ENCODE data around the gene EMC7. TPM values are rescaled to one million over a fixed set of nuclear protein-coding genes. Genes with fewer than 3 reads are reported as not detected.
"Not testable (repeated sequence)": the region's sequence is repeated elsewhere in the genome, so short reads cannot be mapped to it uniquely, and the experiment has no call there.

EMC7 gene
- total RNA-seq, 2 donors from 2014 or later = 36.7 to 44.5 TPM

DNA sequence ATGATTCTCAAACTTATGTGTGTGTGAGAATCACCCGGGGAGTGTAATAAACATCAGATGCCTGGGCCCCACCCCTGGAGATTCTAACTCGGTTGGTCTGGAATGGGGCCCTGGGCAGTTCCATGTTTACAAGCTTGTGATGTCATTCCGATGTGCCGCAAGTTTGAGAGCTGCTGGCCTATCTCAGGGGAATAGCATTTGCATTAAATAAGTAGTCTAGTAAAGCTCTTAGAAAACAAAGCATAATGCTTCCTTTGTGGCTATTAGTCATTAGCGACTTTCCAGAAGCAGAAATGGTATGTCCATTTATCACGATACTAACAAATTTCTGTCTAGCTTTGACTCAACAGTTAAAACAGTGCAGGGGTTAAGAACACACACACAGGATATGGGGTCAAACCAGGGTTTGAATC, 21.1 kb upstream of the EMC7 start:
- DNase-seq = no peak
- 88 to 96% methylated on average over 4 to 6 of the region's 6 CpGs for WGBS, 2 experiments (ENCODE audit: insufficient coverage in 1 of 2, insufficient read length in 1 of 2)
- TF ChIP-seq, protein P1, sequence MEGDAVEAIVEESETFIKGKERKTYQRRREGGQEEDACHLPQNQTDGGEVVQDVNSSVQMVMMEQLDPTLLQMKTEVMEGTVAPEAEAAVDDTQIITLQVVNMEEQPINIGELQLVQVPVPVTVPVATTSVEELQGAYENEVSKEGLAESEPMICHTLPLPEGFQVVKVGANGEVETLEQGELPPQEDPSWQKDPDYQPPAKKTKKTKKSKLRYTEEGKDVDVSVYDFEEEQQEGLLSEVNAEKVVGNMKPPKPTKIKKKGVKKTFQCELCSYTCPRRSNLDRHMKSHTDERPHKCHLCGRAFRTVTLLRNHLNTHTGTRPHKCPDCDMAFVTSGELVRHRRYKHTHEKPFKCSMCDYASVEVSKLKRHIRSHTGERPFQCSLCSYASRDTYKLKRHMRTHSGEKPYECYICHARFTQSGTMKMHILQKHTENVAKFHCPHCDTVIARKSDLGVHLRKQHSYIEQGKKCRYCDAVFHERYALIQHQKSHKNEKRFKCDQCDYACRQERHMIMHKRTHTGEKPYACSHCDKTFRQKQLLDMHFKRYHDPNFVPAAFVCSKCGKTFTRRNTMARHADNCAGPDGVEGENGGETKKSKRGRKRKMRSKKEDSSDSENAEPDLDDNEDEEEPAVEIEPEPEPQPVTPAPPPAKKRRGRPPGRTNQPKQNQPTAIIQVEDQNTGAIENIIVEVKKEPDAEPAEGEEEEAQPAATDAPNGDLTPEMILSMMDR (conservative IDR thresholded peaks at IDR 0.05) = no peak
- H3K9me3 ChIP-seq (ENCODE audit: control insufficient read depth, low read length) = peaks cover 4% of the 10 kb centered on the region
- Mint-ChIP-seq H3K9me3 (peaks cover 7% of the 10 kb centered on the region), H3K27ac (no peak overlapping the region), H3K4me3 (no peak overlapping the region), H3K36me3 (ENCODE audit: low read depth) (no peaks in the 10 kb centered on the region), H3K4me1 (no peaks in the 10 kb centered on the region), H3K27me3 (ENCODE audit: insufficient read depth) (no peaks in the 10 kb centered on the region)
- no peaks in the 10 kb centered on the region for H3K4me1 ChIP-seq (ENCODE audit: control insufficient read depth, insufficient read depth, low read length)
- H3K9ac ChIP-seq (ENCODE audit: extremely low read depth, low read length, poor library complexity, severe bottlenecking) = no peak overlapping the region
- no peaks in the 10 kb centered on the region for H3K36me3 ChIP-seq (ENCODE audit: control insufficient read depth, insufficient read depth, low read length)
- H3K4me3 ChIP-seq (ENCODE audit: low read length) = no peak overlapping the region
- no peaks in the 10 kb centered on the region for H3K27me3 ChIP-seq (ENCODE audit: control insufficient read depth, insufficient read depth, low read length, poor library complexity, severe bottlenecking)
- H3K27ac ChIP-seq (ENCODE audit: low read depth, low read length) = no peak overlapping the region

DNA sequence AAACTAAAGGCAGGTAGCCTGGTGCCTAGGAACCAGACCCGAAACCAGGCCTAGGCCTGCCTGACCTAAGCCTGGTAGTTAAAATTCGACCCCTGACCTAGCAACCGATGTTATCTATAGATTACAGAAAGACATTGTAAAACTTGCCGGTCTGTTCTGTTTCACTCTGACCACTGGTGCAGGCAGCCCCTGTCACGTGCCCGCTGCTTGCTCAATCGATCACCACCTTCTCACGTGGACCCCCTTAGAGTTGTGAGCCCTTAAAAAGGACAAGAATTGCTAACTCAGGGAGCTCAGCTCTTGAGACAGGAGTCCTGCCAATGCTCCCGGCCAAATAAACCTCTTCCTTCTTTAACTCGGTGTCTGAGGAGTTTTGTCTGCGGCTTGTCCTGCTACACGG, 20.1 kb upstream of the EMC7 start:
- H3K4me3 Mint-ChIP-seq; H3K36me3 Mint-ChIP-seq (ENCODE audit: low read depth): not testable (repeated sequence)

DNA sequence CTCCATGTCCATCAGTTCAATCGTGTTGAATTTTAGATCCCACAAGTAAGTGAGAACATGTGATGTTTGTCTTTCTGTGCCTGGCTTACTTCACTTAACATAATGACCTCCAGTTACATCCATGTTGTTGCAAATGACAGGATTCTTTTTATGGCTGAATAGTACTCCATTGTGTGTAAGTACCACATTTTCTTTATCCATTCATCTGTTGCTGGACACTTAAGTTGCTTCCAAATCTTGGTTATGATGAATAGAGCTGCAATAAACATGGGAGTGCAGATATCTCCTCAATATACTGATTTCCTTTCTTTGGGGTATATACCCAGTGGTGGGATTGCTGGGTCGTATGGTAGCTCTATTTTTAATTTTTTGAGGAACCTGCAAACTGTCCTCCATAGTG, 18.8 kb upstream of the EMC7 start:
- H3K36me3 ChIP-seq (ENCODE audit: control insufficient read depth, insufficient read depth, low read length); DNase-seq; H3K27me3 Mint-ChIP-seq (ENCODE audit: insufficient read depth); H3K27ac Mint-ChIP-seq; H3K9me3 Mint-ChIP-seq; H3K27ac ChIP-seq (ENCODE audit: low read depth, low read length); H3K4me3 ChIP-seq (ENCODE audit: low read length); H3K4me3 Mint-ChIP-seq; H3K27me3 ChIP-seq (ENCODE audit: control insufficient read depth, insufficient read depth, low read length, poor library complexity, severe bottlenecking); H3K4me1 ChIP-seq (ENCODE audit: control insufficient read depth, insufficient read depth, low read length); H3K36me3 Mint-ChIP-seq (ENCODE audit: low read depth); H3K4me1 Mint-ChIP-seq; H3K9ac ChIP-seq (ENCODE audit: extremely low read depth, low read length, poor library complexity, severe bottlenecking); H3K9me3 ChIP-seq (ENCODE audit: control insufficient read depth, low read length): not testable (repeated sequence)
- WGBS, 2 experiments (ENCODE audit: insufficient coverage in 1 of 2, insufficient read length in 1 of 2) = 92% methylated on average over 2 of the region's 2 CpGs; no CpG with 5 or more reads in 1 of the 2 experiments

More for the DNA sequence above, 20.1 kb upstream of the EMC7 start:
- H3K4me1 Mint-ChIP-seq; H3K36me3 ChIP-seq (ENCODE audit: control insufficient read depth, insufficient read depth, low read length); H3K4me1 ChIP-seq (ENCODE audit: control insufficient read depth, insufficient read depth, low read length); H3K27ac ChIP-seq (ENCODE audit: low read depth, low read length); H3K4me3 ChIP-seq (ENCODE audit: low read length); DNase-seq; H3K9ac ChIP-seq (ENCODE audit: extremely low read depth, low read length, poor library complexity, severe bottlenecking); H3K9me3 Mint-ChIP-seq; H3K27me3 Mint-ChIP-seq (ENCODE audit: insufficient read depth); H3K27me3 ChIP-seq (ENCODE audit: control insufficient read depth, insufficient read depth, low read length, poor library complexity, severe bottlenecking); H3K27ac Mint-ChIP-seq; H3K9me3 ChIP-seq (ENCODE audit: control insufficient read depth, low read length): not testable (repeated sequence)
- WGBS, 2 experiments (ENCODE audit: insufficient coverage in 1 of 2, insufficient read length in 1 of 2) = 81 to 87% methylated on average over 8 to 12 of the region's 12 CpGs

DNA sequence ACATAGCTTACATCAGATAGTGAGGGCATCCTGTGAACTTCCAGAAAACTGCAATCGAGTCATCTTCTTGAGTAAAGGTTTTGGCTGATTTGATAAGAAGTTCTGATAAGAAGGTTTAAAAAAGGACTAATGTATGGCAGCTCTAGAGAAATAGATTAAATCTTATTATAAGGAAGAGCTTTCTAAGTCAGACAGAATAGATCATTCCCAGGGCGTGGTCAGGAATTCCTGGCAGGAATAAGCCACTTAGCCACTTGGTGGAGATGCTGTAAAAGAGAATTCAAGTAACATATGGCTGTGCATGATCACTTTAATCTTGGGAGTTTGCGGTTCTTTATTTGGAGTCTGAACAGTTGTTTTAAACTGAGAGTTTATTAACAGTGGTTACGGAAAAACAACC, 17.6 kb upstream of the EMC7 start:
- Mint-ChIP-seq H3K27me3 (ENCODE audit: insufficient read depth) (no peaks in the 10 kb centered on the region), H3K4me1 (no peaks in the 10 kb centered on the region), H3K27ac (no peak overlapping the region), H3K4me3 (no peak overlapping the region), H3K9me3 (peaks cover 7% of the 10 kb centered on the region), H3K36me3 (ENCODE audit: low read depth) (no peaks in the 10 kb centered on the region)
- H3K9me3 ChIP-seq (ENCODE audit: control insufficient read depth, low read length) = peaks cover 4% of the 10 kb centered on the region
- H3K27ac ChIP-seq (ENCODE audit: low read depth, low read length) = no peak overlapping the region
- H3K9ac ChIP-seq (ENCODE audit: extremely low read depth, low read length, poor library complexity, severe bottlenecking) = no peak overlapping the region
- H3K4me3 ChIP-seq (ENCODE audit: low read length) = no peak overlapping the region
- no peak for DNase-seq
- WGBS, 2 experiments (ENCODE audit: insufficient coverage in 1 of 2, insufficient read length in 1 of 2) = 95 to 96% methylated on average over 3 of the region's 4 CpGs
- TF ChIP-seq, protein P1 (conservative IDR thresholded peaks at IDR 0.05) = no peak
- H3K36me3 ChIP-seq (ENCODE audit: control insufficient read depth, insufficient read depth, low read length) = no peaks in the 10 kb centered on the region
- no peaks in the 10 kb centered on the region for H3K27me3 ChIP-seq (ENCODE audit: control insufficient read depth, insufficient read depth, low read length, poor library complexity, severe bottlenecking)
- H3K4me1 ChIP-seq (ENCODE audit: control insufficient read depth, insufficient read depth, low read length) = no peaks in the 10 kb centered on the region

Measured in endodermal cell (in vitro differentiated cells).